Ovary (tissue), 9 donors: ENCODE measurements around the gene SFXN1. TPM values are rescaled to one million over a fixed set of nuclear protein-coding genes. Genes with fewer than 3 reads are reported as not detected.

Experiments
- DNase-seq, 5 donors: peaks; one replicate each; pipeline ENCODE4 v3.0.0-alpha.2; 2019 to 2020
- H3K27ac ChIP-seq, 2 donors: fragments of 200-600 bp; one replicate each; pipeline versions ENCODE4 v1.5.1 to v1.8.0; 2019 to 2022
- H3K27me3 ChIP-seq: fragments of 200-600 bp; one replicate; pipeline ENCODE4 v1.8.0; 2022
- H3K36me3 ChIP-seq: fragments of 200-600 bp; sonication (generic); one replicate; pipeline ENCODE4 v1.5.1; 2019
- H3K4me1 ChIP-seq: one replicate; pipeline ENCODE4 v1.8.1; 2013; ENCODE audit warnings: mild to moderate bottlenecking, moderate library complexity; ENCODE audit not compliant: insufficient read depth
- H3K4me3 ChIP-seq: fragments of 200-600 bp; sonication (generic); one replicate; pipeline ENCODE4 v1.5.1; 2017
- H3K9me3 ChIP-seq, 2 donors: fragments of 200-600 bp in 1 of 2; sonication (generic) in 1 of 2; one replicate each; pipeline versions ENCODE4 v1.5.1 to v1.8.1; 2013 to 2019; ENCODE audit warnings: mild to moderate bottlenecking in 1 of 2, moderate library complexity in 1 of 2
- CTCF ChIP-seq, 3 donors: fragments of 450-650 bp in 2 of 3; fragments of 200-600 bp in 1 of 3; IDR thresholded peaks; one replicate each; pipeline versions ENCODE4 v1.5.1 to v1.8.0; 2016 to 2022; ENCODE audit warnings: antibody characterized with exemption in 3 of 3, mild to moderate bottlenecking in 1 of 3
- EP300 ChIP-seq: sonication (generic); formaldehyde crosslinking; IDR thresholded peaks from one replicate; pipeline ENCODE4 v1.6.1; 2017; ENCODE audit warnings: antibody characterized with exemption
- POLR2A ChIP-seq: fragments of 450-650 bp; IDR thresholded peaks from one replicate; pipeline ENCODE4 v1.6.1; 2017; ENCODE audit warnings: antibody characterized with exemption, mild to moderate bottlenecking, moderate library complexity
- WGBS, 3 donors: extraction: QIAGEN DNeasy Blood & Tissue Kit in 1 of 3; methylation state at CpG; one replicate each; pipeline versions ENCODE4 v1.1.5 to v1.1.7; 2013 to 2017; 5-methylcytosine and 5-hydroxymethylcytosine counted together
- intact Hi-C, 4 donors: fragments of 100-400 bp; cut with DNase I; formaldehyde crosslinking; loops; one replicate each; pipeline versions ENCODE4 v1.11.0 to v1.15.1; 2022 to 2023
- polyA plus RNA-seq, 2 donors: library from polyadenylated mRNA; stranded (reverse); fragments of 200-250 nt in 1 of 2; fragments of 350-450 nt in 1 of 2; fragmentation: Illumina TruSeq in 1 of 2; extraction: RNeasy Lipid Tissue Mini Kit (QIAGEN cat#74804) in 1 of 2; gene quantifications; one replicate each; pipeline ENCODE4 v1.2.3, GENCODE V29; 2013 to 2014
- total RNA-seq, 7 donors: library from RNA; depleted of rRNA in 2 of 7; stranded (reverse); fragments of >200 nt in 2 of 7; fragmentation: NEBNext Ultra II Directional in 3 of 7; extraction: Animal tissue kit (Norgen Biotek cat#: 25700) in 3 of 7; gene quantifications; one replicate each; pipeline versions ENCODE4 v1.1.0 to v1.2.4, GENCODE V29; 2016 to 2023
- donor health status: DM: no; HTN: no; CAD: no; lungs with moderate emphysema.
- donor health status: DM: no; HTN: no; CAD: no.
- donor health status: Bipolar disorder and iron deficiency.
- donor health status: DM: yes; HTN: yes; CAD: no.
- donor health status: DM: no; HTN: no; CAD: no.
- donor health status: DM: yes; HTN: yes; CAD: no.

SFXN1 gene
- total and polyA plus RNA-seq, 9 donors: 9.6 to 50.6 (median 31.4) TPM

GRCh38 chr5:175541264-175541663 is 62.9 kb downstream of the SFXN1 start:
- WGBS, 3 donors: 44 to 60% (median 48%) methylated on average over 4 of the region's 4 CpGs
- intact Hi-C loops: no loop called here

GRCh38 chr5:175542232-175542965 is 64.0 kb downstream of the SFXN1 start:
- Histone ChIP-seq H3K9me3 (no peaks in the 10 kb centered on the region), H3K4me3 (no peak overlapping the region), H3K36me3 (no peaks in the 10 kb centered on the region), H3K4me1 (no peaks in the 10 kb centered on the region), H3K27ac (no peak overlapping the region), H3K27me3 (no peaks in the 10 kb centered on the region)
- no peak for DNase-seq
- 46 to 61% (median 53%) methylated on average over 5 of the region's 5 CpGs for whole genome bisulfite sequencing, 3 donors
- intact Hi-C loops: no loop called here
- TF ChIP-seq POLR2A (no peak), EP300 (no peak), CTCF (IDR thresholded peaks at IDR 0.05) (no peak)

More at GRCh38 chr5:175541264-175541663, 62.9 kb downstream of the SFXN1 start:
- Histone ChIP-seq H3K4me1 (no peaks in the 10 kb centered on the region), H3K36me3 (no peaks in the 10 kb centered on the region), H3K9me3 (no peaks in the 10 kb centered on the region), H3K27ac (no peak overlapping the region), H3K27me3 (no peaks in the 10 kb centered on the region), H3K4me3 (no peak overlapping the region)
- no peak for DNase-seq
- TF ChIP-seq POLR2A (no peak), EP300 (no peak), CTCF (IDR thresholded peaks at IDR 0.05) (no peak)

- DNase-seq: no peak
- no peak overlapping the region for H3K4me3 ChIP-seq
- no peaks in the 10 kb centered on the region for H3K36me3 ChIP-seq
- WGBS, 3 donors: 53 to 73% (median 69%) methylated on average over 1 of the region's 1 CpG
- no peak for TF ChIP-seq CTCF (IDR thresholded peaks at IDR 0.05)
- no peak for TF ChIP-seq POLR2A
- no peak for TF ChIP-seq EP300
- H3K4me1 ChIP-seq: no peaks in the 10 kb centered on the region
- no peak overlapping the region for H3K27ac ChIP-seq
- no peaks in the 10 kb centered on the region for H3K27me3 ChIP-seq
- intact Hi-C loops: no loop called here
- no peaks in the 10 kb centered on the region for H3K9me3 ChIP-seq
Observed at GRCh38 chr5:175542966-175543235, 64.5 kb downstream of the SFXN1 start.

GRCh38 chr5:175544108-175544511 is 65.8 kb downstream of the SFXN1 start:
- WGBS, 3 donors: 88 to 97% (median 90%) methylated on average over 1 of the region's 1 CpG
- no peak overlapping the region for H3K4me3 ChIP-seq
- intact Hi-C loops: no loop called here
- no peaks in the 10 kb centered on the region for H3K36me3 ChIP-seq
- H3K4me1 ChIP-seq: no peaks in the 10 kb centered on the region
- H3K27me3 ChIP-seq: no peaks in the 10 kb centered on the region
- no peaks in the 10 kb centered on the region for H3K9me3 ChIP-seq
- H3K27ac ChIP-seq: no peak overlapping the region
- no peak for DNase-seq
- TF ChIP-seq EP300: no peak
- TF ChIP-seq POLR2A: no peak
- TF ChIP-seq CTCF (IDR thresholded peaks at IDR 0.05): no peak
